ENCODE measurements around the gene SUSD2. TPM values are rescaled to one million over a fixed set of nuclear protein-coding genes. Genes with fewer than 3 reads are reported as not detected.
"Not testable (repeated sequence)": the region's sequence is repeated elsewhere in the genome, so short reads cannot be mapped to it uniquely, and the experiment has no call there.

Gene SUSD2
- total RNA-seq, 2 experiments from 2014 or later, result 0.94 to 1.2 TPM

DNA sequence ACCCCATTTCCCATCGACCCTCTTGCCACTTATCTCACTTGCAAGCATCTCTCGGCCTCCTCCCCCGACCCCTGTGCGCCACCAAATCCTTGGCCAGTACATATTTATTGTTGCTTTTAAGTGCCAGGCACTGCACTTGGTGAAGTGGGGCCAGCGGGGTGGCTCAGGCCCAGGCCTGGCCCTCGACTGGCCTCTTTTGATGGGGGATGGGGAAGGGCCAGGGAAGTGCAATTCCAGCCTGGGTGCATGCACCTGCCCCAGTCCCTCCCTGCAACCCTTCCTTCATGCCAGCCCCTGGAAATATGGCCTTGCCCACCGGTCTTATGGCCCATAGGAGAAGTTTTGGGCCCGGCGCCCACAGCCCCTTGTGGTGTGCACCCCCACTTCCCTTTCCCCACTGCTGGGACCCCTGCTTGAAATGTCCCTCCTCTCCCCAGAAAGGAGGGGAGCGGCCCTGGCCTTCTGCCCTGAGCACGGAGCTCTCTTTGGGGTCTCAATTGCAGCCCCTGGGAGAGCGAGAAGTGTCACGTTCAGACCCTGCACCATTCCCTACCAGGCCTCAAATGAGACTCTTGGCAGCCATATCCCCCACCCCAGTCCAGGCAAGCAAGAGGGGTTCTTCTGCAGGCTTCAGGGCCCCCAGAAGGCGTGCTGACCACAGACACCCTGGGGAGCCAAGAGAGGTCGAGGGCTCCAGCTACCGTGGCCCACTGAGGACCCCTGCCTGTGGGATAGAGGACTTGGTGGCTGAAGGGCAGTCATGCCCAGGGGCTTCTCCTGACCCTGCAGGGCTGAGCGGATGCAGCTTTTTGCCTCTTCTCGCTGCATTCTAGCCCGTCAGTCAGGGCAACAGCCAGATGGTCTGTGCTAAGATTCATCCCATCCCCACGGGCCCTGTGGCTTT lies 961 bp downstream of the SUSD2 start:
- no peaks in the 10 kb centered on the region for H3K4me1 Mint-ChIP-seq
- no peak overlapping the region for H3K4me3 Mint-ChIP-seq
- no peaks in the 10 kb centered on the region for H3K27me3 Mint-ChIP-seq
- ATAC-seq (ENCODE audit: low read depth), result no peak
- POLR2A ChIA-PET, result interaction anchor here (4.6 kb wide), 1 partner anchor 25 kb away, joined by 23 read pairs; no protein-coding TSS in a partner anchor
- no peaks in the 10 kb centered on the region for H3K36me3 Mint-ChIP-seq
- DNase-seq, result no peak
- no peaks in the 10 kb centered on the region for H3K9me3 Mint-ChIP-seq
- H3K27ac Mint-ChIP-seq, result peak overlapping the region; percentile 61

DNA sequence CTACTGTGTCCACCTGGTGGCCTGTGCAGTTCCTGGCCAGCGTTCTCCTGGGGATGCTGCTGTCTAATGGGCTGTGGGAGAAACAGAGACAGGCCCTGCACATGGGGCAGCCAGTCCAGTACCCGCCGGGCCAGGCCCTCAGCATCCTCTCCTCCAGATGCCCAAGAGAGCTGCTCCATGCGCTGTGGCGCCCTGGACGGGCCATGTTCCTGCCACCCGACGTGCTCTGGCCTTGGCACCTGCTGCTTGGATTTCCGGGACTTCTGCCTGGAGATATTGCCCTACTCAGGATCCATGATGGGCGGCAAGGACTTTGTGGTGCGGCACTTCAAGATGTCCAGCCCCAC lies 1.6 kb downstream of the SUSD2 start:
- not testable (repeated sequence) for H3K27me3 Mint-ChIP-seq; H3K36me3 Mint-ChIP-seq; ATAC-seq (ENCODE audit: low read depth); H3K4me3 Mint-ChIP-seq; H3K4me1 Mint-ChIP-seq; DNase-seq; H3K27ac Mint-ChIP-seq; H3K9me3 Mint-ChIP-seq
- POLR2A ChIA-PET, result interaction anchor here (4.6 kb wide), 1 partner anchor 25 kb away, joined by 23 read pairs; no protein-coding TSS in a partner anchor

DNA sequence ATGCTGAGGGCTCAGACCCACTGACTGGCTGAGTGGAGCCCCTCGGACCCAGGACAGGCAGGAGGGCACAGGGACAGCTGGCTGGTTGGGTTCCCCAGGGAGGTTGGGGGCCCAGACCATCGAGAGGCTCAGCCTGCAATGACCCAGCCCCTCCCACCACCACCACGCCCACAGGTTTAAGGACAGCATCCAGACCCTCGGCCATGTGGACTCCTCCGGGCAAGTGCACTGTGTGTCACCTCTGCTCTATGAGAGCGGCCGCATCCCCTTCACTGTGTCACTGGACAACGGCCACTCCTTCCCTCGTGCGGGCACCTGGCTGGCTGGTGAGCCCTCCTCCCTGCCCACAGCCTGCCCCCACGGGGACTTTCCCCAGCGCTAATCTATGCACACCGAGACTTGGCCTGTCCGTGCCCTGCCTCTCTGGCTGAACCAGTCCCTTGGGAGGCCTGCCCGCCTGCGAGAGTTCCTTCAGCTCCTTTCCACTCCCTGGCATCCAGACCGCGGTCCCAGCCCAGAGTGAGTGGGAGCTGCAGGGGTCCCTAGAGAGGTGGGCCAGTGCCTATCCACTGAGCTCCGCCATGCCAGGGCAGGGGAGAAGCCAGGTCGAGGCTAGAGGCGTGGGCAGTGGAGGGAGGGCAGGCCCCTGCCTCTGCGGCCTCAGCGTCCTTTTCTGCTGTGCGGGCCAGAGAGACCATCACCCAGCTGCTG lies 2.2 kb downstream of the SUSD2 start:
- POLR2A ChIA-PET, result interaction anchor here (0.6 kb wide), 1 partner anchor 29 kb away, joined by 4 read pairs; no protein-coding TSS in a partner anchor
- no peak overlapping the region for H3K27ac Mint-ChIP-seq

DNA sequence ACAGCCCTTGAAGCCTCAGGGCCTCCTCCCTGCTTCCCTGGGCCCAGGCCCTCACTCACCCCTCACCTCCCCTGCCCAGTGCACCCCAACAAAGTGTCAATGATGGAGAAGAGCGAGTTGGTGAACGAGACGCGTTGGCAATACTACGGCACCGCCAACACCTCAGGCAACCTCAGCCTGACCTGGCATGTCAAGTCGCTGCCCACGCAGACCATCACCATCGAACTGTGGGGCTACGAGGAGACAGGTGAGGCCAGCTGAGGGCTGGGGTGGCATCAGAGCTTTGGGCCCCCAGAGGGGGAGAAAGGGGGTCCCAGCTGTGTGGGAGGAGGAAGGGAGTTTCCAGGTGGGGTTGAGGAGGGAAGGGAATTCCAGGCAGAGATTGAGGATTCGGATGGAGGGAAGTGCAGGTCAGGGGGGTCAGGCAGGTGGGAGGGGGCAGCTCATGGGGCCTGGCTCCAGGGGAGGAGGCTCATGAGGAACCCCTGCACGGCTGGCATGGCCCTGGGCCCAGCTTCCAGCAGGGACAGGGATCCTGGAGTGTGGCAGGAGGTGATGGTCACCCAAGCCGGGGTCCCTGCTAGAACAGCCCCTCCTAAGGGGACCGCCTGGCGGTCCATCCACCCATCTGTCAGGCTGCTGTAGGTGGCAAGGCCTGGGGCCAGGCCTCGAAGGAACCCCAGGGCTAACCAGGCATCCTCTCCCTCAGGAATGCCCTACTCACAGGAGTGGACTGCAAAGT lies 2.9 kb downstream of the SUSD2 start:
- no peaks in the 10 kb centered on the region for H3K4me1 Mint-ChIP-seq
- POLR2A ChIA-PET, result no interaction called here
- ATAC-seq (ENCODE audit: low read depth), result no peak
- no peaks in the 10 kb centered on the region for H3K36me3 Mint-ChIP-seq
- H3K27ac Mint-ChIP-seq, result peak overlapping the region; percentile 4
- no peak overlapping the region for H3K4me3 Mint-ChIP-seq
- DNase-seq, result no peak
- no peaks in the 10 kb centered on the region for H3K9me3 Mint-ChIP-seq
- H3K27me3 Mint-ChIP-seq, result no peaks in the 10 kb centered on the region

More for the DNA sequence above, 2.2 kb downstream of the SUSD2 start:
- DNase-seq, result no peak
- Mint-ChIP-seq H3K27me3 (no peaks in the 10 kb centered on the region), H3K4me3 (no peak overlapping the region), H3K9me3 (no peaks in the 10 kb centered on the region), H3K4me1 (no peaks in the 10 kb centered on the region), H3K36me3 (no peaks in the 10 kb centered on the region)
- no peak for ATAC-seq (ENCODE audit: low read depth)

DNA sequence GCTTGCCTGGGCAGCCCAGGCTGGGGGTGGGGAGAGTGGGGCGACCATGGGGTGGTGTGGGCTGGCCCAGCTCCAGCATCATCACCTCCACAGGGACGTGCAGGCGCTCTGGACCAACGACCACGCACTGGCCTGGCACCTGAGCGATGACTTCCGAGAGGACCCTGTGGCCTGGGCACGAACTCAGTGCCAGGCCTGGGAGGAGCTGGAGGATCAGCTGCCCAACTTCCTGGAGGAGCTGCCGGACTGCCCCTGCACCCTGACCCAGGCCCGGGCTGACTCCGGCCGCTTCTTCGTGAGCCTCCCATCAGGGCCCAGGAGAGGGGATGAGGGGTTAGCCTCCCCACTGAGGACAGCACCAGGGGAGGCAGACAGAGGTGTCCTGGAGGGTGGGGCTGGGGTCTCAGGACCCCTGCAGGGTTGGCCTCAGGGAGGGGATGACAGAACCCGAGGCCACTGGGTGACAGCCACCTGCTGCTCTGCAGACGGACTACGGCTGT lies 3.8 kb downstream of the SUSD2 start:
- no peaks in the 10 kb centered on the region for H3K9me3 Mint-ChIP-seq
- ATAC-seq (ENCODE audit: low read depth), result no peak
- H3K4me3 Mint-ChIP-seq, result no peak overlapping the region
- H3K4me1 Mint-ChIP-seq, result peaks cover 1% of the 10 kb centered on the region
- POLR2A ChIA-PET, result no interaction called here
- H3K27me3 Mint-ChIP-seq, result no peaks in the 10 kb centered on the region
- DNase-seq, result no peak
- H3K27ac Mint-ChIP-seq, result no peak overlapping the region
- no peaks in the 10 kb centered on the region for H3K36me3 Mint-ChIP-seq

DNA sequence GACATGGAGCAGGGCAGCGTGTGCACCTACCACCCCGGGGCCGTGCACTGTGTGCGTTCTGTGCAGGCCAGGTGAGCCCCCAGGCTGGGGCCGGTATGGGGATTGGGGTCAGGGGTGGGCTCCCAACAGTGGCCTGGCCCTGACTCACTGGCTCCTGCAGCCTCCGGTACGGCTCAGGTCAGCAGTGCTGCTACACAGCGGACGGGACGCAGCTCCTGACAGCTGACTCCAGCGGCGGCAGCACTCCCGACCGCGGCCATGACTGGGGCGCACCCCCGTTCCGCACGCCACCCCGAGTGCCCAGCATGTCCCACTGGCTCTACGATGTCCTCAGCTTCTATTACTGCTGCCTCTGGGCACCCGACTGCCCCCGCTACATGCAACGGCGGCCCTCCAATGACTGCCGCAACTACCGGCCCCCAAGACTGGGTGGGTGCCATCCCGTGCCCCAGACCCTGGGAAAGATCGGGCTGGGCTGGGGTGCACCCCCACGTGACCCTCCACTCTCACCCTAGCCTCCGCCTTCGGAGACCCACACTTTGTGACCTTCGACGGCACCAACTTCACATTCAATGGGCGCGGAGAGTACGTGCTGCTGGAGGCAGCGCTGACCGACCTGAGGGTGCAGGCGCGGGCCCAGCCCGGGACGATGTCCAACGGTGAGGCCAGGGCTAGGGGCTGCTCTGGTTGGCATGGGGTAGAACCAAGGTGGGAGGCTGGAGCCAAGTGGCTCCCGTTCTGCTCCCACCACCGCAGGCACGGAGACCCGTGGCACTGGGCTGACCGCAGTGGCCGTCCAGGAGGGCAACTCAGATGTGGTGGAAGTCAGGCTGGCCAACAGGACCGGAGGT lies 4.4 kb downstream of the SUSD2 start:
- Mint-ChIP-seq H3K27me3 (no peaks in the 10 kb centered on the region), H3K9me3 (no peaks in the 10 kb centered on the region), H3K4me3 (no peak overlapping the region), H3K27ac (no peak overlapping the region), H3K4me1 (peaks cover 3% of the 10 kb centered on the region), H3K36me3 (no peaks in the 10 kb centered on the region)
- DNase-seq (no peak), ATAC-seq (ENCODE audit: low read depth) (no peak)
- POLR2A ChIA-PET, result no interaction called here

DNA sequence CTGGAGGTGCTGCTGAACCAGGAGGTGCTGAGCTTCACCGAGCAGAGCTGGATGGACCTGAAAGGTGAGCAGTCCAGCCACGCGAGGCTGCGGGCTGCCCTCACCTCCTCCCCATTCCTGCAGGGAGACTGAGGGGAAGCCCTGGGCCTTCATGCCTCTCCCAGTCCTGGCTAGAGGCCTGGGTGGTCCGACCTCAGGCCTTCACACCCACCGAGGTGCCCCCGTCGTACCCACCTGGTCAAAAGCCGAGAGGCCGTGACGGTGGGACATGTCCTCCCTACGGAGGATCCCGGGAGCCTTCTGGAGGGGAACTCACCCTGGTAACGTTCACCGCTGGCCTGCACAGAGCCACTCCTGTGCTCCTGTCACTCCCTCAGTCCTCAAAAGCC lies 5.1 kb downstream of the SUSD2 start:
- ATAC-seq (ENCODE audit: low read depth), result no peak
- POLR2A ChIA-PET, result no interaction called here
- H3K4me3 Mint-ChIP-seq, result no peak overlapping the region
- H3K36me3 Mint-ChIP-seq, result no peaks in the 10 kb centered on the region
- peaks cover 3% of the 10 kb centered on the region for H3K4me1 Mint-ChIP-seq
- no peak for DNase-seq
- H3K27me3 Mint-ChIP-seq, result no peaks in the 10 kb centered on the region
- no peaks in the 10 kb centered on the region for H3K9me3 Mint-ChIP-seq
- no peak overlapping the region for H3K27ac Mint-ChIP-seq

DNA sequence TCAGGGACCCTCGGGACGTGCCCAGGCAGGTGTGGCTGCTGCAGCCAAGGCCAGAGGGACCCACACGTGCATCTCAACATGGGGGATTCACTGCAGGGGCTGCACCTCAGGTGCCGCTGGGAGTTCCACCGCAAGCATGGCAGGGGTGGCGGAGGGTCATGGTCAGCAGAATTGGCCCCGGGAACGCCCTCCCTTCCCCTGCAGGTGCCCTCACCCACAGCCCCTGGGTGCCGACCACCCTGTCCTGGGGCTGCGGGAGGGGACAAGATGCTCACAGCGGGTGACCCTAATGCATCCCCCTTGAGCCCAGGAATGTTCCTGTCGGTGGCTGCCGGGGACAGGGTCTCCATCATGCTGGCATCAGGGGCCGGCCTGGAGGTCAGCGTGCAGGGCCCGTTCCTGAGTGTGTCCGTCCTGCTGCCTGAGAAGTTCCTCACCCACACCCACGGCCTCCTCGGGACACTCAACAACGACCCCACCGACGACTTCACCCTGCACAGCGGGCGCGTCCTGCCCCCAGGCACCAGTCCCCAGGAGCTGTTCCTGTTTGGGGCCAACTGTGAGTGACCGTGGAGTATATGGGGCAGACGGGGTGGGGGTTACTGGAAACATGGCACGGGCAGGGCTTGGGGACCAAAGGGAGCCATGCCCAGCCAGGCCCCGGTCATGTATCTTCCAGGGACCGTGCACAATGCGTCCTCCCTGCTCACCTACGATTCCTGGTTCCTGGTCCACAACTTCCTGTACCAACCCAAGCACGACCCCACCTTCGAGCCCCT lies 5.8 kb downstream of the SUSD2 start:
- no peaks in the 10 kb centered on the region for H3K9me3 Mint-ChIP-seq
- peak; percentile 28 for DNase-seq
- H3K4me3 Mint-ChIP-seq, result no peak overlapping the region
- POLR2A ChIA-PET, result no interaction called here
- H3K27me3 Mint-ChIP-seq, result no peaks in the 10 kb centered on the region
- H3K36me3 Mint-ChIP-seq, result no peaks in the 10 kb centered on the region
- H3K4me1 Mint-ChIP-seq, result peaks cover 3% of the 10 kb centered on the region
- ATAC-seq (ENCODE audit: low read depth), result no peak
- no peak overlapping the region for H3K27ac Mint-ChIP-seq

DNA sequence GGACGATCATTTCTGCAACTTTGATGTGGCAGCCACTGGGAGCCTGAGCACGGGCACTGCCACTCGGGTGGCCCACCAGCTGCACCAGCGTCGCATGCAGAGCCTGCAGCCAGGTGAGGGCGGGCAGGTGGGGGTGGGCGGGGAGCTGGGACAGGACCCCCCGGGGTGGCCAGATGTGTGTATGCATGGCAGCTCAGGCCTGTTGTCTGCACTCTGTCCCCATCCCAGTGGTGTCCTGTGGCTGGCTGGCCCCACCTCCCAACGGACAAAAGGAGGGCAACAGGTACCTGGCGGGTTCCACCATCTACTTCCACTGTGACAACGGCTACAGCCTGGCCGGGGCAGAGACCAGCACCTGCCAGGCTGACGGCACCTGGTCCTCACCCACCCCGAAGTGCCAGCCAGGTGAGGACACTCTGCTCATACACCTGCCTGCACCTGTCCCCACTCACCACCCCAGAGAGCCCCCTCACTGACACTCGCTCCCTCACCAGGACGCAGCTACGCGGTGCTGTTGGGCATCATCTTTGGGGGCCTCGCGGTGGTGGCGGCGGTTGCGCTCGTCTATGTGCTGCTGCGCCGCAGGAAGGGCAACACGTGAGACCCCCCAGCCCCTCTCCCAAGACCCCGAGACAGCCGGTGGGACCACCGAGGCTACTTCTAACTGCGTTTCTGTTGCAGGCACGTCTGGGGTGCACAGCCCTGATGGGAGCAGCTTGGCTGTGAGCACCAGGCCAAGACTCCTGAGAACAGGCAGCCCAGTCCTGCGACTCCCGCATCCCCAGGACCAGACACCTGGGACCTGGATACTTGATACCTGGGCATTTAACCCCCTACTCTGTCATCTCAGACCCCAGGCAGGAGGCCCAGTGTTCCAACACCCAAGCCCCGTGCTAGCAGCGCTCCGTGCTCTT lies 6.7 kb downstream of the SUSD2 start:
- no peaks in the 10 kb centered on the region for H3K9me3 Mint-ChIP-seq

DNA sequence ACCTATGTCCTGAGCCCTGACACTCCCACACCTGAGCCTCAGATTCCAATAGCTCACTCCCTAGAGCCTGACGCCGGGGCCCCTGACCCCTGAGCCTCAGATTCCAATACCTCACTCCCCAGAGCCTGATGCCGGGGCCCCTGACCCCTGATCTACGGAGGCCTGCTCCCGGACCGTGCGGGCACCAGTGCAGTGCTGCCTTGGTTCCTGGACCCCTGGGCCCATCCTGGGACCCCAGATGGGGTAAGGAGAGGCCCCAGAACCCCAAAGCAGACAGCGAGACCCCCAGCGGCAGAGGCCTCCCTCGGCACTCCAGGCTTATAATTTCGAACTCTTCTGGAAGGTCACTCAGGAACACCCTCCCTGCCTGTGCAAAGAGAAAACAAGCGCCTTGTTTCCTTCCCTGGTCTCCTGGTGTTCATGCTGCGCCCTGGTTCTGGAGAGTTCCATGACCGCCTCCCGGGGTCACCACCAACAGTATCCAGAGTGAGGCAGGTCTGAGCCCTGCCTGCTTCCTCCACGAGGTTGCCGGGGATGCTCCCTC lies 7.5 kb downstream of the SUSD2 start:
- Mint-ChIP-seq H3K9me3 (no peaks in the 10 kb centered on the region), H3K4me3 (no peak overlapping the region), H3K4me1 (peaks cover 3% of the 10 kb centered on the region), H3K36me3 (peaks cover under 1% of the 10 kb centered on the region), H3K27ac (no peak overlapping the region), H3K27me3 (no peaks in the 10 kb centered on the region)
- DNase-seq, result no peak
- no peak for ATAC-seq (ENCODE audit: low read depth)
- POLR2A ChIA-PET, result no interaction called here

More for the DNA sequence above, 6.7 kb downstream of the SUSD2 start:
- Mint-ChIP-seq H3K4me3 (no peak overlapping the region), H3K36me3 (no peaks in the 10 kb centered on the region), H3K27me3 (no peaks in the 10 kb centered on the region), H3K4me1 (peaks cover 3% of the 10 kb centered on the region), H3K27ac (no peak overlapping the region)
- ATAC-seq (ENCODE audit: low read depth) (no peak), DNase-seq (peak; percentile 29)
- POLR2A ChIA-PET, result no interaction called here
